HepG2 (cell line): ENCODE measurements around the gene HLA-DMB. TPM values are rescaled to one million over a fixed set of nuclear protein-coding genes. Genes with fewer than 3 reads are reported as not detected.
A peak's percentile ranks its signal among the peaks of the same experiment; 100 is the strongest.

Experiments used
- ATAD3A ChIP-seq: sonication (generic); formaldehyde crosslinking; IDR thresholded peaks from 2 replicates; pipeline ENCODE4 v1.4.0; 2020; ENCODE audit warnings: missing genetic modification reagents
- ATF1 ChIP-seq: IDR thresholded peaks from 2 replicates; pipeline ENCODE4 v1.6.1; 2016; ENCODE audit warnings: mild to moderate bottlenecking, control low read depth
- HDAC2 ChIP-seq: sonication (generic); formaldehyde crosslinking; IDR thresholded peaks from 2 replicates; pipeline ENCODE4 v1.4.0; 2020; ENCODE audit warnings: missing genetic modification reagents
- MAFG ChIP-seq: sonication (generic); formaldehyde crosslinking; IDR thresholded peaks from 2 replicates; pipeline ENCODE4 v1.5.1; 2020; ENCODE audit warnings: mild to moderate bottlenecking, missing genetic modification reagents
- U2AF1 ChIP-seq: fragments of 200-400 bp; formaldehyde crosslinking; optimal IDR thresholded peaks from 2 replicates; pipeline ENCODE3; 2017; ENCODE audit warnings: mild to moderate bottlenecking, low read depth, low read length
- ZMYM4 ChIP-seq: sonication (generic); formaldehyde crosslinking; IDR thresholded peaks from 2 replicates; pipeline ENCODE4 v1.8.1; 2023; ENCODE audit warnings: mild to moderate bottlenecking, missing genetic modification reagents
- ZNF326 ChIP-seq: sonication (generic); formaldehyde crosslinking; IDR thresholded peaks from 2 replicates; pipeline ENCODE4 v1.4.0; 2020; ENCODE audit warnings: missing genetic modification reagents, borderline replicate concordance
- ZNF614 ChIP-seq: IDR thresholded peaks from 2 replicates; pipeline ENCODE4 v1.6.1; 2018; ENCODE audit warnings: missing biosample characterization, missing genetic modification reagents, inconsistent platforms, borderline replicate concordance
- ZNF7 ChIP-seq: IDR thresholded peaks from 2 replicates; pipeline ENCODE4 v1.6.1; 2016; ENCODE audit warnings: missing biosample characterization, missing genetic modification reagents
- ZNF816 ChIP-seq: sonication (generic); formaldehyde crosslinking; IDR thresholded peaks from 2 replicates; pipeline ENCODE4 v1.8.0; 2022; ENCODE audit warnings: missing genetic modification reagents, mild to moderate bottlenecking, borderline replicate concordance
- ZNF883 ChIP-seq: sonication (generic); formaldehyde crosslinking; IDR thresholded peaks from 2 replicates; pipeline ENCODE4 v1.5.1; 2020; ENCODE audit warnings: mild to moderate bottlenecking, missing genetic modification reagents; ENCODE audit errors: not compliant biosample characterization
- ZSCAN31 ChIP-seq: sonication (generic); formaldehyde crosslinking; IDR thresholded peaks from 2 replicates; pipeline ENCODE4 v1.5.0; 2020; ENCODE audit warnings: low read depth, mild to moderate bottlenecking, missing genetic modification reagents
- ZZZ3 ChIP-seq: sonication (generic); formaldehyde crosslinking; IDR thresholded peaks from 2 replicates; pipeline ENCODE4 v1.4.0; 2020; ENCODE audit warnings: missing genetic modification reagents, mild to moderate bottlenecking, borderline replicate concordance
- polyA plus RNA-seq, 8 experiments: library from polyadenylated mRNA; depleted of rRNA in 3 of 8; stranded (reverse) in 7 of 8; unstranded in 1 of 8; fragments of >200 nt; fragmentation: Illumina TruSeq in 4 of 8; extraction: Trizol in 4 of 8; gene quantifications; 2 replicates each; pipeline versions ENCODE4 v1.2.1 to v1.2.3, GENCODE V29; 2011 to 2016; ENCODE audit warnings: low read depth in 4 of 8, missing spikeins in 1 of 8, mixed read lengths in 1 of 8; ENCODE audit not compliant: insufficient read depth in 1 of 8
- total RNA-seq, 5 experiments: library from RNA; depleted of rRNA; stranded (reverse); fragments of >200 nt; fragmentation: Illumina TruSeq; extraction: Trizol; gene quantifications; 2 replicates each; pipeline ENCODE4 v1.2.3, GENCODE V29; 2016; ENCODE audit warnings: low read depth in 1 of 5
- TF ChIP-seq, protein P1 (sequence below): sonication (generic); formaldehyde crosslinking; IDR thresholded peaks from 2 replicates; pipeline ENCODE4 v1.8.0; 2022; ENCODE audit warnings: missing genetic modification reagents, mild to moderate bottlenecking, moderate library complexity, borderline replicate concordance
- TF ChIP-seq, protein P2 (sequence below): sonication (generic); formaldehyde crosslinking; IDR thresholded peaks from 2 replicates; pipeline ENCODE4 v1.4.0; 2020; ENCODE audit warnings: missing genetic modification reagents
- TF ChIP-seq, protein P3 (sequence below): sonication (generic); formaldehyde crosslinking; IDR thresholded peaks from 2 replicates; pipeline ENCODE4 v1.4.0; 2020; ENCODE audit warnings: low read depth, mild to moderate bottlenecking, missing genetic modification reagents
- TF ChIP-seq, protein P4 (sequence below): sonication (generic); formaldehyde crosslinking; IDR thresholded peaks from 2 replicates; pipeline ENCODE4 v1.8.0; 2022; ENCODE audit warnings: mild to moderate bottlenecking, missing genetic modification reagents; ENCODE audit not compliant: insufficient replicate concordance
- TF ChIP-seq, protein P5 (sequence below): sonication (generic); formaldehyde crosslinking; IDR thresholded peaks from 2 replicates; pipeline ENCODE4 v1.4.0; 2020; ENCODE audit warnings: missing genetic modification reagents, borderline replicate concordance

The HLA-DMB gene
- total and polyA plus RNA-seq, 2 of the 13 experiments (the other 11 are each of a cell fraction or from before 2014, with no cell fraction given), result not detected

DNA sequence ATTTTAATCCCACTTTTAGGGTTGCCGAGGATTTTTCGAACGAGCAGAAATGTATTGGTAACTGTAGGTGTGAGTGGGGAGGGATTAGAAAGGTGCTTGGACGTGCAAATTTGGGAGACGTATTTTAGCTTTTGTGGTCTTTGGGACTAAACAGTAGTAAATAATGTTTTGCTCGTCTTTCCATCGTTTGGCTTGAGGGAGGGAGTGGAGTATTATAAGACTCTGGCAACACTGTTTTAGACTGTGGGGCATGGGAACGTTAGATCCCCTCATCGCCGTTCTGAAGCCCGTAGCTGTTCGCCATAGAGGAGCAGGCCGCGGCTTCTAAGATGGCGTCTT, 30.4 kb upstream of the HLA-DMB start (continued):
- TF ChIP-seq, protein P1, sequence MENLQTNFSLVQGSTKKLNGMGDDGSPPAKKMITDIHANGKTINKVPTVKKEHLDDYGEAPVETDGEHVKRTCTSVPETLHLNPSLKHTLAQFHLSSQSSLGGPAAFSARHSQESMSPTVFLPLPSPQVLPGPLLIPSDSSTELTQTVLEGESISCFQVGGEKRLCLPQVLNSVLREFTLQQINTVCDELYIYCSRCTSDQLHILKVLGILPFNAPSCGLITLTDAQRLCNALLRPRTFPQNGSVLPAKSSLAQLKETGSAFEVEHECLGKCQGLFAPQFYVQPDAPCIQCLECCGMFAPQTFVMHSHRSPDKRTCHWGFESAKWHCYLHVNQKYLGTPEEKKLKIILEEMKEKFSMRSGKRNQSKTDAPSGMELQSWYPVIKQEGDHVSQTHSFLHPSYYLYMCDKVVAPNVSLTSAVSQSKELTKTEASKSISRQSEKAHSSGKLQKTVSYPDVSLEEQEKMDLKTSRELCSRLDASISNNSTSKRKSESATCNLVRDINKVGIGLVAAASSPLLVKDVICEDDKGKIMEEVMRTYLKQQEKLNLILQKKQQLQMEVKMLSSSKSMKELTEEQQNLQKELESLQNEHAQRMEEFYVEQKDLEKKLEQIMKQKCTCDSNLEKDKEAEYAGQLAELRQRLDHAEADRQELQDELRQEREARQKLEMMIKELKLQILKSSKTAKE (CRISPR knock-in tag), result no peak
- no peak for TF ChIP-seq ZMYM4
- TF ChIP-seq ZZZ3, result no peak
- no peak for TF ChIP-seq ZNF326 (CRISPR knock-in tag)
- TF ChIP-seq ZSCAN31 (CRISPR knock-in tag), result peak; percentile 30; the same call in 1 of the 2 replicates
- TF ChIP-seq, protein P2, sequence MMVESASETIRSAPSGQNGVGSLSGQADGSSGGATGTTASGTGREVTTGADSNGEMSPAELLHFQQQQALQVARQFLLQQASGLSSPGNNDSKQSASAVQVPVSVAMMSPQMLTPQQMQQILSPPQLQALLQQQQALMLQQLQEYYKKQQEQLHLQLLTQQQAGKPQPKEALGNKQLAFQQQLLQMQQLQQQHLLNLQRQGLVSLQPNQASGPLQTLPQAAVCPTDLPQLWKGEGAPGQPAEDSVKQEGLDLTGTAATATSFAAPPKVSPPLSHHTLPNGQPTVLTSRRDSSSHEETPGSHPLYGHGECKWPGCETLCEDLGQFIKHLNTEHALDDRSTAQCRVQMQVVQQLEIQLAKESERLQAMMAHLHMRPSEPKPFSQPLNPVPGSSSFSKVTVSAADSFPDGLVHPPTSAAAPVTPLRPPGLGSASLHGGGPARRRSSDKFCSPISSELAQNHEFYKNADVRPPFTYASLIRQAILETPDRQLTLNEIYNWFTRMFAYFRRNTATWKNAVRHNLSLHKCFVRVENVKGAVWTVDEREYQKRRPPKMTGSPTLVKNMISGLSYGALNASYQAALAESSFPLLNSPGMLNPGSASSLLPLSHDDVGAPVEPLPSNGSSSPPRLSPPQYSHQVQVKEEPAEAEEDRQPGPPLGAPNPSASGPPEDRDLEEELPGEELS, result no peak
- TF ChIP-seq ZNF7 (CRISPR knock-in tag), result no peak
- no peak for TF ChIP-seq ATF1 (CRISPR knock-in tag)
- TF ChIP-seq, protein P3, sequence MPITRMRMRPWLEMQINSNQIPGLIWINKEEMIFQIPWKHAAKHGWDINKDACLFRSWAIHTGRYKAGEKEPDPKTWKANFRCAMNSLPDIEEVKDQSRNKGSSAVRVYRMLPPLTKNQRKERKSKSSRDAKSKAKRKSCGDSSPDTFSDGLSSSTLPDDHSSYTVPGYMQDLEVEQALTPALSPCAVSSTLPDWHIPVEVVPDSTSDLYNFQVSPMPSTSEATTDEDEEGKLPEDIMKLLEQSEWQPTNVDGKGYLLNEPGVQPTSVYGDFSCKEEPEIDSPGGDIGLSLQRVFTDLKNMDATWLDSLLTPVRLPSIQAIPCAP (CRISPR knock-in tag), result 0 out of 2 replicates have a peak, but pooled peaks have one; percentile 4
- no peak for TF ChIP-seq ZNF614
- TF ChIP-seq ZNF816 (CRISPR knock-in tag), result no peak
- no peak for TF ChIP-seq U2AF1
- no peak for TF ChIP-seq ZNF883 (CRISPR knock-in tag)
- TF ChIP-seq, protein P4, sequence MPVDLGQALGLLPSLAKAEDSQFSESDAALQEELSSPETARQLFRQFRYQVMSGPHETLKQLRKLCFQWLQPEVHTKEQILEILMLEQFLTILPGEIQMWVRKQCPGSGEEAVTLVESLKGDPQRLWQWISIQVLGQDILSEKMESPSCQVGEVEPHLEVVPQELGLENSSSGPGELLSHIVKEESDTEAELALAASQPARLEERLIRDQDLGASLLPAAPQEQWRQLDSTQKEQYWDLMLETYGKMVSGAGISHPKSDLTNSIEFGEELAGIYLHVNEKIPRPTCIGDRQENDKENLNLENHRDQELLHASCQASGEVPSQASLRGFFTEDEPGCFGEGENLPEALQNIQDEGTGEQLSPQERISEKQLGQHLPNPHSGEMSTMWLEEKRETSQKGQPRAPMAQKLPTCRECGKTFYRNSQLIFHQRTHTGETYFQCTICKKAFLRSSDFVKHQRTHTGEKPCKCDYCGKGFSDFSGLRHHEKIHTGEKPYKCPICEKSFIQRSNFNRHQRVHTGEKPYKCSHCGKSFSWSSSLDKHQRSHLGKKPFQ (CRISPR knock-in tag), result peak; percentile 81
- TF ChIP-seq MAFG (CRISPR knock-in tag), result no peak
- no peak for TF ChIP-seq HDAC2
- TF ChIP-seq ATAD3A (CRISPR knock-in tag), result no peak
- TF ChIP-seq, protein P5, sequence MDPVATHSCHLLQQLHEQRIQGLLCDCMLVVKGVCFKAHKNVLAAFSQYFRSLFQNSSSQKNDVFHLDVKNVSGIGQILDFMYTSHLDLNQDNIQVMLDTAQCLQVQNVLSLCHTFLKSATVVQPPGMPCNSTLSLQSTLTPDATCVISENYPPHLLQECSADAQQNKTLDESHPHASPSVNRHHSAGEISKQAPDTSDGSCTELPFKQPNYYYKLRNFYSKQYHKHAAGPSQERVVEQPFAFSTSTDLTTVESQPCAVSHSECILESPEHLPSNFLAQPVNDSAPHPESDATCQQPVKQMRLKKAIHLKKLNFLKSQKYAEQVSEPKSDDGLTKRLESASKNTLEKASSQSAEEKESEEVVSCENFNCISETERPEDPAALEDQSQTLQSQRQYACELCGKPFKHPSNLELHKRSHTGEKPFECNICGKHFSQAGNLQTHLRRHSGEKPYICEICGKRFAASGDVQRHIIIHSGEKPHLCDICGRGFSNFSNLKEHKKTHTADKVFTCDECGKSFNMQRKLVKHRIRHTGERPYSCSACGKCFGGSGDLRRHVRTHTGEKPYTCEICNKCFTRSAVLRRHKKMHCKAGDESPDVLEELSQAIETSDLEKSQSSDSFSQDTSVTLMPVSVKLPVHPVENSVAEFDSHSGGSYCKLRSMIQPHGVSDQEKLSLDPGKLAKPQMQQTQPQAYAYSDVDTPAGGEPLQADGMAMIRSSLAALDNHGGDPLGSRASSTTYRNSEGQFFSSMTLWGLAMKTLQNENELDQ, result no peak
